HEK293 (cell line): Measurements from ENCODE around the gene CELF6.

ENCODE experiments used
- GLI4 ChIP-seq: fragments of 450-650 bp; formaldehyde crosslinking; IDR thresholded peaks from 2 replicates; pipeline ENCODE4 v1.5.1; 2016; ENCODE audit warnings: missing biosample characterization, missing genetic modification characterization
- GLIS2 ChIP-seq: fragments of 450-650 bp; formaldehyde crosslinking; IDR thresholded peaks from 2 replicates; pipeline ENCODE4 v1.5.1; 2016; ENCODE audit warnings: missing biosample characterization, missing genetic modification characterization
- KLF7 ChIP-seq: fragments of 450-650 bp; formaldehyde crosslinking; IDR thresholded peaks from 2 replicates; pipeline ENCODE4 v1.5.1; 2016; ENCODE audit warnings: missing biosample characterization, missing genetic modification characterization, borderline replicate concordance
- KLF9 ChIP-seq: fragments of 450-650 bp; formaldehyde crosslinking; IDR thresholded peaks from 2 replicates; pipeline ENCODE4 v1.5.1; 2016; ENCODE audit warnings: missing biosample characterization, missing genetic modification characterization, low read depth
- MZF1 ChIP-seq: fragments of 450-650 bp; formaldehyde crosslinking; IDR thresholded peaks from 2 replicates; pipeline ENCODE4 v1.5.1; 2017; ENCODE audit warnings: missing biosample characterization, missing genetic modification characterization, borderline replicate concordance
- OSR2 ChIP-seq: fragments of 450-650 bp; formaldehyde crosslinking; IDR thresholded peaks from 2 replicates; pipeline ENCODE4 v1.5.1; 2016; ENCODE audit warnings: missing biosample characterization, missing genetic modification characterization
- PRDM10 ChIP-seq: fragments of 450-650 bp; formaldehyde crosslinking; IDR thresholded peaks from 2 replicates; pipeline ENCODE4 v1.5.1; 2016; ENCODE audit warnings: missing biosample characterization, missing genetic modification characterization
- RBAK ChIP-seq: fragments of 450-650 bp; formaldehyde crosslinking; IDR thresholded peaks from 2 replicates; pipeline ENCODE4 v1.5.1; 2016; ENCODE audit warnings: missing biosample characterization, missing genetic modification characterization
- REPIN1 ChIP-seq: fragments of 450-650 bp; formaldehyde crosslinking; IDR thresholded peaks from 2 replicates; pipeline ENCODE4 v1.5.1; 2017; ENCODE audit warnings: missing biosample characterization, missing genetic modification characterization, low read depth
- SCRT1 ChIP-seq: fragments of 450-650 bp; formaldehyde crosslinking; IDR thresholded peaks from 2 replicates; pipeline ENCODE4 v1.5.1; 2016; ENCODE audit warnings: missing biosample characterization, missing genetic modification characterization, borderline replicate concordance
- SP3 ChIP-seq: fragments of 450-650 bp; formaldehyde crosslinking; IDR thresholded peaks from 2 replicates; pipeline ENCODE4 v1.5.1; 2016; ENCODE audit warnings: missing biosample characterization, missing genetic modification characterization
- SP7 ChIP-seq: fragments of 450-650 bp; formaldehyde crosslinking; IDR thresholded peaks from 2 replicates; pipeline ENCODE4 v1.5.1; 2016; ENCODE audit warnings: missing biosample characterization, missing genetic modification characterization
- TRIM28 ChIP-seq: IDR thresholded peaks from 2 replicates; pipeline ENCODE4 v1.6.1; 2011; ENCODE audit warnings: low read length, control low read depth, borderline replicate concordance
- ZBTB1 ChIP-seq: fragments of 450-650 bp; formaldehyde crosslinking; IDR thresholded peaks from 2 replicates; pipeline ENCODE4 v1.5.1; 2016; ENCODE audit warnings: missing biosample characterization, missing genetic modification characterization
- ZFP37 ChIP-seq: fragments of 450-650 bp; formaldehyde crosslinking; IDR thresholded peaks from 2 replicates; pipeline ENCODE4 v1.5.1; 2016; ENCODE audit warnings: missing biosample characterization, missing genetic modification characterization
- ZNF138 ChIP-seq: fragments of 450-650 bp; formaldehyde crosslinking; IDR thresholded peaks from 2 replicates; pipeline ENCODE4 v1.5.1; 2016; ENCODE audit warnings: missing biosample characterization, missing genetic modification characterization, borderline replicate concordance
- ZNF16 ChIP-seq: fragments of 450-650 bp; formaldehyde crosslinking; IDR thresholded peaks from 2 replicates; pipeline ENCODE4 v1.5.1; 2016; ENCODE audit warnings: low read depth, missing biosample characterization, missing genetic modification characterization
- ZNF292 ChIP-seq: fragments of 450-650 bp; formaldehyde crosslinking; IDR thresholded peaks from 2 replicates; pipeline ENCODE4 v1.5.1; 2016; ENCODE audit warnings: low read depth, missing biosample characterization, missing genetic modification characterization, borderline replicate concordance
- ZNF366 ChIP-seq: fragments of 450-650 bp; formaldehyde crosslinking; conservative IDR thresholded peaks from 2 replicates; pipeline ENCODE4 v1.5.1; 2016; ENCODE audit warnings: missing biosample characterization, missing genetic modification characterization
- ZNF416 ChIP-seq: fragments of 450-650 bp; formaldehyde crosslinking; IDR thresholded peaks from 2 replicates; pipeline ENCODE4 v1.5.1; 2016; ENCODE audit warnings: missing biosample characterization, missing genetic modification characterization
- ZNF433 ChIP-seq: fragments of 450-650 bp; formaldehyde crosslinking; IDR thresholded peaks from 2 replicates; pipeline ENCODE4 v1.5.1; 2016; ENCODE audit warnings: missing biosample characterization, missing genetic modification characterization, low read depth
- ZNF514 ChIP-seq: fragments of 450-650 bp; formaldehyde crosslinking; IDR thresholded peaks from 2 replicates; pipeline ENCODE4 v1.5.1; 2016; ENCODE audit warnings: missing biosample characterization, missing genetic modification characterization
- ZNF530 ChIP-seq: fragments of 450-650 bp; formaldehyde crosslinking; IDR thresholded peaks from 2 replicates; pipeline ENCODE4 v1.5.1; 2016; ENCODE audit warnings: low read depth, missing biosample characterization, missing genetic modification characterization
- ZNF585B ChIP-seq: fragments of 450-650 bp; formaldehyde crosslinking; IDR thresholded peaks from 2 replicates; pipeline ENCODE4 v1.5.1; 2016; ENCODE audit warnings: missing biosample characterization, missing genetic modification characterization
- ZNF623 ChIP-seq: fragments of 450-650 bp; formaldehyde crosslinking; IDR thresholded peaks from 2 replicates; pipeline ENCODE4 v1.5.1; 2016; ENCODE audit warnings: missing biosample characterization, missing genetic modification characterization
- ZNF677 ChIP-seq: fragments of 450-650 bp; IDR thresholded peaks from 2 replicates; pipeline ENCODE4 v1.5.0; 2018; ENCODE audit warnings: missing biosample characterization, mild to moderate bottlenecking, missing genetic modification characterization, moderate library complexity
- ZNF768 ChIP-seq: fragments of 450-650 bp; formaldehyde crosslinking; IDR thresholded peaks from 2 replicates; pipeline ENCODE4 v1.5.1; 2018; ENCODE audit warnings: missing biosample characterization, mild to moderate bottlenecking, missing genetic modification characterization
- ZNF791 ChIP-seq: fragments of 450-650 bp; formaldehyde crosslinking; IDR thresholded peaks from 2 replicates; pipeline ENCODE4 v1.5.1; 2016; ENCODE audit warnings: missing biosample characterization, missing genetic modification characterization
- ZNF792 ChIP-seq: fragments of 450-650 bp; formaldehyde crosslinking; IDR thresholded peaks from 2 replicates; pipeline ENCODE4 v1.5.1; 2016; ENCODE audit warnings: missing biosample characterization, missing genetic modification characterization
- ZSCAN18 ChIP-seq: fragments of 450-650 bp; formaldehyde crosslinking; IDR thresholded peaks from 2 replicates; pipeline ENCODE4 v1.5.1; 2016; ENCODE audit warnings: missing biosample characterization, missing genetic modification characterization
- ZSCAN5A ChIP-seq: fragments of 450-650 bp; formaldehyde crosslinking; IDR thresholded peaks from 2 replicates; pipeline ENCODE4 v1.5.1; 2016; ENCODE audit warnings: missing biosample characterization, missing genetic modification characterization
- TF ChIP-seq, protein P1 (sequence below): fragments of 450-650 bp; formaldehyde crosslinking; IDR thresholded peaks from 2 replicates; pipeline ENCODE4 v1.5.1; 2017; ENCODE audit warnings: missing biosample characterization, missing genetic modification characterization
- TF ChIP-seq, protein P2 (sequence below): fragments of 450-650 bp; formaldehyde crosslinking; IDR thresholded peaks from 2 replicates; pipeline ENCODE4 v1.5.1; 2016; ENCODE audit warnings: missing biosample characterization, missing genetic modification characterization

Gene CELF6

GRCh38 chr15:72319985-72320671, at the start of gene CELF6 (continued):
- TF ChIP-seq REPIN1 (tag by site-specific recombination): no peak; the same call in 1 of the 2 replicates
- TF ChIP-seq TRIM28: no peak
- TF ChIP-seq, protein P1, sequence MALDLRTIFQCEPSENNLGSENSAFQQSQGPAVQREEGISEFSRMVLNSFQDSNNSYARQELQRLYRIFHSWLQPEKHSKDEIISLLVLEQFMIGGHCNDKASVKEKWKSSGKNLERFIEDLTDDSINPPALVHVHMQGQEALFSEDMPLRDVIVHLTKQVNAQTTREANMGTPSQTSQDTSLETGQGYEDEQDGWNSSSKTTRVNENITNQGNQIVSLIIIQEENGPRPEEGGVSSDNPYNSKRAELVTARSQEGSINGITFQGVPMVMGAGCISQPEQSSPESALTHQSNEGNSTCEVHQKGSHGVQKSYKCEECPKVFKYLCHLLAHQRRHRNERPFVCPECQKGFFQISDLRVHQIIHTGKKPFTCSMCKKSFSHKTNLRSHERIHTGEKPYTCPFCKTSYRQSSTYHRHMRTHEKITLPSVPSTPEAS (tag by site-specific recombination): peak; percentile 99
- TF ChIP-seq SP7: peak; percentile 80
- TF ChIP-seq, protein P2, sequence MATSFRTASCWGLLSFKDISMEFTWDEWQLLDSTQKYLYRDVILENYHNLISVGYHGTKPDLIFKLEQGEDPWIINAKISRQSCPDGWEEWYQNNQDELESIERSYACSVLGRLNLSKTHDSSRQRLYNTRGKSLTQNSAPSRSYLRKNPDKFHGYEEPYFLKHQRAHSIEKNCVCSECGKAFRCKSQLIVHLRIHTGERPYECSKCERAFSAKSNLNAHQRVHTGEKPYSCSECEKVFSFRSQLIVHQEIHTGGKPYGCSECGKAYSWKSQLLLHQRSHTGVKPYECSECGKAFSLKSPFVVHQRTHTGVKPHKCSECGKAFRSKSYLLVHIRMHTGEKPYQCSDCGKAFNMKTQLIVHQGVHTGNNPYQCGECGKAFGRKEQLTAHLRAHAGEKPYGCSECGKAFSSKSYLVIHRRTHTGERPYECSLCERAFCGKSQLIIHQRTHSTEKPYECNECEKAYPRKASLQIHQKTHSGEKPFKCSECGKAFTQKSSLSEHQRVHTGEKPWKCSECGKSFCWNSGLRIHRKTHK: no peak
- TF ChIP-seq ZNF16 (tag by site-specific recombination): no peak
- TF ChIP-seq ZFP37 (tag by site-specific recombination): peak; percentile 48; the same call in 1 of the 2 replicates
- TF ChIP-seq ZNF677 (tag by site-specific recombination): no peak
- TF ChIP-seq ZNF514: no peak
- peak; percentile 72; the same call in 1 of the 2 replicates for TF ChIP-seq ZBTB1 (tag by site-specific recombination)
- peak; percentile 77; the same call in 1 of the 2 replicates for TF ChIP-seq ZNF366 (tag by site-specific recombination)
- peak; percentile 87; the same call in 1 of the 2 replicates for TF ChIP-seq MZF1 (tag by site-specific recombination)
- TF ChIP-seq OSR2 (tag by site-specific recombination): no peak
- no peak for TF ChIP-seq ZNF138
- no peak; the same call in 1 of the 2 replicates for TF ChIP-seq ZSCAN5A (tag by site-specific recombination)
- TF ChIP-seq ZNF791: no peak
- TF ChIP-seq RBAK: no peak
- TF ChIP-seq ZNF792 (tag by site-specific recombination): no peak
- TF ChIP-seq GLI4 (tag by site-specific recombination): no peak
- TF ChIP-seq SP3 (tag by site-specific recombination): peak; percentile 82
- TF ChIP-seq ZNF585B: no peak
- TF ChIP-seq ZNF433: no peak
- no peak for TF ChIP-seq SCRT1 (tag by site-specific recombination)
- no peak for TF ChIP-seq ZNF416 (tag by site-specific recombination)
- no peak for TF ChIP-seq ZNF623 (tag by site-specific recombination)
- peak; percentile 85 for TF ChIP-seq KLF9 (tag by site-specific recombination)
- no peak for TF ChIP-seq ZNF530
- TF ChIP-seq ZSCAN18: no peak
- TF ChIP-seq GLIS2 (tag by site-specific recombination): peak; percentile 94
- TF ChIP-seq PRDM10 (tag by site-specific recombination): peak; percentile 90
- TF ChIP-seq KLF7 (tag by site-specific recombination): no peak
- no peak for TF ChIP-seq ZNF292 (tag by site-specific recombination)
- TF ChIP-seq ZNF768: no peak
